ENCODE data around the gene TYRO3.
A peak's percentile ranks its signal among the peaks of the same experiment; 100 is the strongest.
"Not testable (repeated sequence)": the region's sequence is repeated elsewhere in the genome, so short reads cannot be mapped to it uniquely, and the experiment has no call there.

Gene TYRO3

GRCh38 chr15:41585127-41586047, 26.4 kb downstream of the TYRO3 start:
- ATAC-seq: peak; percentile 73
- TF ChIP-seq ZNF70 (CRISPR knock-in tag; IDR thresholded peaks at IDR 0.05) (no peak), ARNTL (CRISPR knock-in tag; IDR thresholded peaks at IDR 0.05; ENCODE audit: borderline replicate concordance, low read depth) (no peak), TCF4 (CRISPR knock-in tag; IDR thresholded peaks at IDR 0.05; ENCODE audit: borderline replicate concordance) (no peak), SNAI2 (CRISPR knock-in tag; IDR thresholded peaks at IDR 0.05) (no peak), POU6F1 (CRISPR knock-in tag; IDR thresholded peaks at IDR 0.05; ENCODE audit: borderline replicate concordance, low read depth) (no peak), TOX (CRISPR knock-in tag; IDR thresholded peaks at IDR 0.05; ENCODE audit: borderline replicate concordance) (no peak), ZNF8 (CRISPR knock-in tag; IDR thresholded peaks at IDR 0.05) (no peak), CSDC2 (CRISPR knock-in tag; IDR thresholded peaks at IDR 0.05) (no peak), ZNF565 (CRISPR knock-in tag; conservative IDR thresholded peaks at IDR 0.05; ENCODE audit: low read depth) (no peak), ESRRG (CRISPR knock-in tag; IDR thresholded peaks at IDR 0.05) (no peak), ZFP30 (CRISPR knock-in tag; IDR thresholded peaks at IDR 0.05) (no peak)

GRCh38 chr15:41586531-41587282, 27.7 kb downstream of the TYRO3 start:
- not testable (repeated sequence) for ATAC-seq

DNA sequence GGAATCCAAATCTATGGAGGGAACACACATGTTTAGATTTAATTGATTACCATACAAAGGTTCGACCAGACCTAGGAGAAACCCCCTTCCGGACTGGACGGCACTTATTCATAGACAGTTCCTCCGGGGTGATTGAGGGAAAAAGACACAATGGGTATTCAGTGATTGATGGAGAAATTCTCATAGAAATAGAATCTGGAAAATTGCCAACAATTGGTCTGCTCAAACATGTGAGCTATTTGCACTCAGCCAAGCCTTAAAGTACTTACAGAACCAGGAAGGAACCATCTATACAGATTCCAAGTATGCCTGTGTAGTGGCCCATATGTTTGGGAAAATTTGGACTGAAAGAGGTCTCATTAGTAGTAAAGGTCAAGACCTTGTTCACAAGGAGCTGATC, 30.0 kb downstream of the TYRO3 start:
- not testable (repeated sequence) for ATAC-seq

- ATAC-seq: not testable (repeated sequence)
Observed at GRCh38 chr15:41589571-41589970, 30.6 kb downstream of the TYRO3 start.

DNA sequence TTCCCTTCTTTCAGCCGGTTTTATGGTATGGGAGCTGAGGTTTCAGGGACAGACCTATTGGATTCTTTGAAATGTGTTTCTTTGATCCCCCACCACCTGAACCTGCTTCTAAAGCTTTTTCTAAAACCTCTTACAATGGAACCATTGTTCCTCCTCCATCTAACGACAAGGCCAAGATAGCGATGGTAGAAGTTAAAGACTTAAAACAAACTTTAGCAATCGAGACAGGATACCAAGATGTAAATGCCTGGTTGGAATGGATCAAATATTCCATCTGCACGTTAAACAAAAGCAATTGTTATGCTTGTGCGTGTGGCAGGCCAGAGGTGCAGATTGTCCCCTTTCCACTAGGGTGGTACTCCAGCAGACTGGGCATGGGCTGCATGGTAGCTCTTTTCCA, 32.2 kb downstream of the TYRO3 start:
- not testable (repeated sequence) for ATAC-seq

DNA sequence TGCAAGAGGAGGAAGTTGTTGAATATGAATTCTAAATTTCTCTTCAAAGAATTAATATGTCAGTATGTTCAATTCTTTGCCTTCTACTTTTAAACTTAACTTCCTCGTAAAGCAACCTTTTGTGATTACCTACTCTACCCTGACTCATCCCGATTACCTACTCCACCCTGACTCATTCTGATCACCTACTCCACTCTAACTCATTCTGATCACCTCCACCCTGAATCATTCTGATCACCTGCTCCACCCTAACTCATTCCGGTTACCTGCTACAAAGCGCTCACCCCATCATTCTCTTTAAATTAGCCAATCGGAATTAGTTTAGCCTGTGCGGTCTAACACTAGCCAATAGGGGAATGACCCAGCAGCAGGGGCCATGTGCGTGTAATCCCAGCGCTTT, 33.7 kb downstream of the TYRO3 start:
- not testable (repeated sequence) for ATAC-seq

- no peak for ATAC-seq
- TF ChIP-seq ESRRG (CRISPR knock-in tag; IDR thresholded peaks at IDR 0.05) (no peak), ZNF565 (CRISPR knock-in tag; conservative IDR thresholded peaks at IDR 0.05; ENCODE audit: low read depth) (no peak), TCF4 (CRISPR knock-in tag; IDR thresholded peaks at IDR 0.05; ENCODE audit: borderline replicate concordance) (no peak), ZNF70 (CRISPR knock-in tag; IDR thresholded peaks at IDR 0.05) (no peak)
Observed at GRCh38 chr15:41594801-41595746, 36.1 kb downstream of the TYRO3 start.

DNA sequence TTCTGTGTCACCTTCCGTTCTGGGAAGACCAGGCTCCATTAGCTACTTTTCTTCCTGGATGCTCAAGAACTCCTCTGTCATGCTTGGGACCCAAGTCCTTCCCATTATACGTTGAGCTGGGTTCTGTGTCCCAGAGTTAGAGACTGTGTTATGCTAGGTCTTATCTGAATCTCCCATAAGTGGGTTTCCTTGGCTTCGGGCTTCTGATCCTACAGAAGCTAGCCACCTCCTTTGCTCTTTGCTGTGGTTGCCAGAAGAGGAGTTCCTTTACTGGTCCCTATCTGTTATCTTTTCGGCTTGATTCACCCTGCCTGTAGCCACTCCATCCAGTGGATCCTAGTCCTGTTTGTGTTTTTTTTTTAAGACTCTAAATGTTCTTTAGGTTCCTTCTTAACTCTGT, 38.0 kb downstream of the TYRO3 start:
- TF ChIP-seq ESRRG (CRISPR knock-in tag; IDR thresholded peaks at IDR 0.05) (no peak), ZC3H10 (CRISPR knock-in tag; IDR thresholded peaks at IDR 0.05) (no peak), ZFP30 (CRISPR knock-in tag; IDR thresholded peaks at IDR 0.05) (no peak), BACH2 (CRISPR knock-in tag; IDR thresholded peaks at IDR 0.05; ENCODE audit: borderline replicate concordance) (no peak), ZNF70 (CRISPR knock-in tag; IDR thresholded peaks at IDR 0.05) (no peak), POU6F1 (CRISPR knock-in tag; IDR thresholded peaks at IDR 0.05; ENCODE audit: borderline replicate concordance, low read depth) (no peak)
- no peak for ATAC-seq

Measured in SK-N-SH treated with all-trans-retinoic acid at 6 μM for 48 hours (cell line).